AG04450 (cell line): ENCODE measurements around the gene LRP1. TPM values are rescaled to one million over a fixed set of nuclear protein-coding genes. Genes with fewer than 3 reads are reported as not detected.

Source experiments
- CTCF ChIA-PET: fragments of 300-600, 350-600 bp; formaldehyde crosslinking; extraction: SDS; loops from one replicate; lab custom pipeline; 2022; ENCODE audit warnings: antibody characterized with exemption, inconsistent platforms; lab: Charles Lee
- POLR2A ChIA-PET: fragments of 350-600 bp; formaldehyde crosslinking; extraction: SDS; loops from one replicate; lab custom pipeline; 2021; ENCODE audit warnings: antibody characterized with exemption, inconsistent platforms; lab: Yijun Ruan, JAX
- DNase-seq: peaks from one replicate; pipeline ENCODE4 v3.0.0-alpha.2; 2011; ENCODE audit warnings: low read depth, low spot score
- H3K27ac ChIP-seq: one replicate; pipeline ENCODE4 v1.5.1; 2012; ENCODE audit warnings: low read depth, low read length, control low read depth
- H3K27me3 ChIP-seq: one replicate; pipeline ENCODE4 v1.6.0; 2012; ENCODE audit warnings: low read length; ENCODE audit not compliant: control insufficient read depth, insufficient read depth
- H3K4me3 ChIP-seq: 2 replicates; pipeline ENCODE4 v1.5.1; 2011; ENCODE audit warnings: mild to moderate bottlenecking, low read depth, low read length, control low read depth
- H3K9me3 ChIP-seq: 2 replicates; pipeline ENCODE4 v1.5.1; 2012; ENCODE audit warnings: low read length; ENCODE audit not compliant: control insufficient read depth, insufficient read depth
- polyA plus RNA-seq: library from polyadenylated mRNA; depleted of rRNA; stranded (reverse); fragments of >200 nt; gene quantifications from 2 replicates; pipeline ENCODE4 v1.2.3, GENCODE V29; 2011
- TF ChIP-seq, protein P1 (sequence below): IDR thresholded peaks from 2 replicates; pipeline ENCODE4 v1.5.1; 2011; ENCODE audit warnings: low read depth, low read length, control low read depth, inconsistent platforms

LRP1 gene
- polyA plus RNA-seq, 1 experiment, result 49.9 TPM

- no peak overlapping the region for H3K27ac ChIP-seq
- H3K4me3 ChIP-seq, result no peak overlapping the region
- no peak for DNase-seq
- ChIA-PET POLR2A (interaction anchor here (0.5 to 1.5 kb wide), 3 partner anchors 13 to 245 kb away, joined by 4 to 7 read pairs (median 6); partner anchors contain the start of gene SHMT2), CTCF (interaction anchor here (0.9 to 10.5 kb wide), 23 partner anchors 9 to 217 kb away, joined by 3 to 161 read pairs (median 5); partner anchors contain the start of genes GLI1, INHBE, NEMP1 and NXPH4)
- peaks cover 3% of the 10 kb centered on the region; the same call in 1 of the 2 replicates for H3K9me3 ChIP-seq
- TF ChIP-seq, protein P1, sequence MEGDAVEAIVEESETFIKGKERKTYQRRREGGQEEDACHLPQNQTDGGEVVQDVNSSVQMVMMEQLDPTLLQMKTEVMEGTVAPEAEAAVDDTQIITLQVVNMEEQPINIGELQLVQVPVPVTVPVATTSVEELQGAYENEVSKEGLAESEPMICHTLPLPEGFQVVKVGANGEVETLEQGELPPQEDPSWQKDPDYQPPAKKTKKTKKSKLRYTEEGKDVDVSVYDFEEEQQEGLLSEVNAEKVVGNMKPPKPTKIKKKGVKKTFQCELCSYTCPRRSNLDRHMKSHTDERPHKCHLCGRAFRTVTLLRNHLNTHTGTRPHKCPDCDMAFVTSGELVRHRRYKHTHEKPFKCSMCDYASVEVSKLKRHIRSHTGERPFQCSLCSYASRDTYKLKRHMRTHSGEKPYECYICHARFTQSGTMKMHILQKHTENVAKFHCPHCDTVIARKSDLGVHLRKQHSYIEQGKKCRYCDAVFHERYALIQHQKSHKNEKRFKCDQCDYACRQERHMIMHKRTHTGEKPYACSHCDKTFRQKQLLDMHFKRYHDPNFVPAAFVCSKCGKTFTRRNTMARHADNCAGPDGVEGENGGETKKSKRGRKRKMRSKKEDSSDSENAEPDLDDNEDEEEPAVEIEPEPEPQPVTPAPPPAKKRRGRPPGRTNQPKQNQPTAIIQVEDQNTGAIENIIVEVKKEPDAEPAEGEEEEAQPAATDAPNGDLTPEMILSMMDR, result no peak
- peaks cover 20% of the 10 kb centered on the region for H3K27me3 ChIP-seq
Measured at GRCh38 chr12:57242329-57242690, 114.0 kb downstream of the LRP1 start.

DNA sequence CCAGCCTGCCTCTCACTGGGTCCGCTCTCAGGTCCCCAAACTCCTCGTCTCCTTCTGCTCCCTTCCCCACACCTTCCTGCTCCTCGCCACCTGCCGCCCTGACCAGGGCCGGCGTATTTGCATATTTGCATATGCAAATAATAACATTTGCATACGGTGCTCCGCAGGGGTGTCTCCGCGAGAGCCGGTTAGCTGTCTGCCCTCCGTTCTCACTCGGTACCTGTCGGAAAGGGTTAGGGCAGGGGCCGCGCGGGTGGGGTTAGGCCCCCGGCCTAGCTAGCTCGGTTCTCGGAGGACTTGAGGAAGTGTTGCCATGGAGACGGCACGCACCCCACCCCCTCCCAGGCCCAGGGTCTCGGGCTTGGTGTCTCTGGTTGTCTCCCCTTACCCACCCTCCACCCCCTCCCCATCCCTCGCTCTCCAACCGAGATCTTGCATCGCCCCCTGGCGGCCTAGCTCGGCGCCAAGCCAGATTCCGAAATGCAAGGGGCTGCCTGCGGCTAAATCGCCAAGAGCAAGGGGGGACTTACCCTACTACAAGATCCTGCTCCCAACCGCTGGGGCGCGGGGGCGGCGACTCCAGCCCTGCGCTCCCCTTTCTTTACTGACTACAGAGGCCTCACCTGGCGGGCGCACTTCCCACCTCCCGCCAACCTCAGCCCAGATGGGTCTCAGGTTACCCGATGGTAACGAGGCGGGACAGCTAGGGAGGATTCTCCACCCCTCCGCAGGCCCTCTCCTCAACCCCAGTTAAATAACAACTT, 114.6 kb downstream of the LRP1 start:
- Histone ChIP-seq H3K27me3 (peaks cover 20% of the 10 kb centered on the region), H3K27ac (no peak overlapping the region), H3K9me3 (peaks cover 3% of the 10 kb centered on the region; the same call in 1 of the 2 replicates), H3K4me3 (peak overlapping the region; percentile 41)
- TF ChIP-seq, protein P1, result peak; percentile 68
- DNase-seq, result no peak
- ChIA-PET CTCF (interaction anchor here (0.6 to 10.5 kb wide), 31 partner anchors 8 to 508 kb away, joined by 3 to 161 read pairs (median 5); partner anchors contain the start of genes GLI1, INHBE, NEMP1 and NXPH4), POLR2A (interaction anchor here (0.5 to 1.5 kb wide), 4 partner anchors 13 to 93 kb away, joined by 4 to 7 read pairs (median 6); partner anchors contain the start of gene SHMT2)

GRCh38 chr12:57243521-57244311, 115.4 kb downstream of the LRP1 start:
- CTCF ChIA-PET, result interaction anchor here (0.6 to 10.5 kb wide), 28 partner anchors 7 to 509 kb away, joined by 3 to 161 read pairs (median 6); partner anchors contain the start of genes GLI1, NXPH4, SHMT2 and STAC3
- peak overlapping the region; percentile 48 for H3K4me3 ChIP-seq
- no peak for DNase-seq
- H3K27me3 ChIP-seq, result peaks cover 20% of the 10 kb centered on the region
- POLR2A ChIA-PET, result interaction anchor here (0.6 to 1.5 kb wide), 3 partner anchors 14 to 94 kb away, joined by 4 to 7 read pairs (median 5); partner anchors contain the start of gene SHMT2
- TF ChIP-seq, protein P1, result peak; percentile 75
- peaks cover 3% of the 10 kb centered on the region; the same call in 1 of the 2 replicates for H3K9me3 ChIP-seq
- H3K27ac ChIP-seq, result no peak overlapping the region

- TF ChIP-seq, protein P1, result no peak
- Histone ChIP-seq H3K9me3 (peaks cover 3% of the 10 kb centered on the region; the same call in 1 of the 2 replicates), H3K27ac (no peak overlapping the region), H3K4me3 (no peak overlapping the region), H3K27me3 (peaks cover 20% of the 10 kb centered on the region)
- POLR2A ChIA-PET, result no interaction called here
- CTCF ChIA-PET, result interaction anchor here (0.6 to 10.5 kb wide), 13 partner anchors 11 to 215 kb away, joined by 3 to 161 read pairs (median 10); partner anchors contain the start of genes GLI1, NXPH4 and SHMT2
- DNase-seq, result no peak
Measured at GRCh38 chr12:57244312-57244696, 116.0 kb downstream of the LRP1 start.
